Panc1 (cell line): Measurements from ENCODE around the gene SLC39A5. TPM values are rescaled to one million over a fixed set of nuclear protein-coding genes. Genes with fewer than 3 reads are reported as not detected.
A peak's percentile ranks its signal among the peaks of the same experiment; 100 is the strongest.

ENCODE experiments used
- ATAC-seq: fragments of 200-7000 bp; cut with Tn5 transposase; 2 replicates; pipeline ENCODE4 v1.9.1; 2020; ENCODE audit warnings: mild to moderate bottlenecking, moderate library complexity
- BruUV-seq: library from RNA; stranded (reverse); fragments of 400-500 nt; replicated peaks from 2 replicates; lab custom pipeline; 2021; lab: Mats Ljungman, UMichigan
- CTCF ChIA-PET: fragments of 300-600 bp; sonication (Branson Sonifier 250); formaldehyde crosslinking; loops from one replicate; lab custom pipeline; 2022; ENCODE audit warnings: antibody characterized with exemption; lab: Charles Lee
- POLR2A ChIA-PET: fragments of 300-600 bp; sonication (Branson Sonifier 250); formaldehyde crosslinking; loops from one replicate; lab custom pipeline; 2022; ENCODE audit warnings: antibody characterized with exemption; lab: Charles Lee
- DNase-seq: peaks from one replicate; pipeline ENCODE4 v3.0.0-alpha.2; 2010; ENCODE audit warnings: low read depth, low spot score
- H3K27ac ChIP-seq: 2 replicates; pipeline ENCODE4 v1.5.1; 2011; ENCODE audit warnings: mild to moderate bottlenecking, low read length, inconsistent platforms
- H3K27me3 ChIP-seq: fragments of 200-500 bp; sonication (Bioruptor generic); 2 replicates; pipeline ENCODE4 v1.6.0; 2014; ENCODE audit warnings: low read length, inconsistent platforms; ENCODE audit not compliant: control insufficient read depth, insufficient read depth
- H3K36me3 ChIP-seq: fragments of 200-500 bp; sonication (Bioruptor generic); 2 replicates; pipeline ENCODE4 v1.5.1; 2014; ENCODE audit warnings: inconsistent platforms, mild to moderate bottlenecking, low read length, moderate library complexity; ENCODE audit not compliant: control insufficient read depth, insufficient read depth
- H3K4me1 ChIP-seq: 2 replicates; pipeline ENCODE4 v1.5.1; 2011; ENCODE audit warnings: inconsistent platforms, mild to moderate bottlenecking, low read length, moderate library complexity; ENCODE audit not compliant: control insufficient read depth, insufficient read depth
- H3K4me3 ChIP-seq, 2 experiments: 2 replicates each; pipeline ENCODE4 v1.5.1; 2011 to 2012; ENCODE audit warnings: low read depth in 2 of 2, low read length in 2 of 2, mild to moderate bottlenecking in 2 of 2, inconsistent platforms in 1 of 2, moderate library complexity in 1 of 2
- H3K9me3 ChIP-seq: fragments of 200-500 bp; sonication (Bioruptor generic); 2 replicates; pipeline ENCODE4 v1.5.1; 2014; ENCODE audit warnings: low read depth, mild to moderate bottlenecking, inconsistent platforms, low read length, moderate library complexity; ENCODE audit not compliant: control insufficient read depth, insufficient read depth
- POLR2AphosphoS5 ChIP-seq: IDR thresholded peaks from 2 replicates; pipeline ENCODE4 v1.6.1; 2012; ENCODE audit warnings: mild to moderate bottlenecking, low read depth, low read length, moderate library complexity
- SIN3A ChIP-seq: IDR thresholded peaks from 2 replicates; pipeline ENCODE4 v1.6.1; 2012; ENCODE audit warnings: low read depth, mild to moderate bottlenecking, low read length, moderate library complexity, borderline replicate concordance; ENCODE audit not compliant: insufficient read depth
- TCF7L2 ChIP-seq: IDR thresholded peaks from 2 replicates; pipeline ENCODE4 v1.6.1; 2011; ENCODE audit warnings: mild to moderate bottlenecking, low read depth, low read length, inconsistent platforms
- in situ Hi-C: cut with HindIII; loops from 2 replicates; pipeline ENCODE4 v1.10.0; 2016; ENCODE audit warnings: low sequenced_read_pairs, low pct_unique_long_range_greater_than_20kb
- intact Hi-C: fragments of 100-400 bp; cut with micrococcal nuclease; formaldehyde crosslinking; loops from one replicate; pipeline ENCODE4 v1.10.0; 2022; ENCODE audit not compliant: unreplicated experiment
- total RNA-seq: library from RNA; stranded (reverse); gene quantifications from one replicate; pipeline ENCODE4 v1.2.1, GENCODE V29; 2021; ENCODE audit not compliant: unreplicated experiment
- TF ChIP-seq, protein P1 (sequence below): fragments of 450-650 bp; IDR thresholded peaks from 2 replicates; pipeline ENCODE4 v1.5.1; 2017; ENCODE audit warnings: mild to moderate bottlenecking
- TF ChIP-seq, protein P2 (sequence below), 2 experiments: IDR thresholded peaks; 2 replicates each; pipeline ENCODE4 v1.6.1; 2011 to 2012; ENCODE audit warnings: low read depth in 2 of 2, control low read depth in 1 of 2, low read length in 1 of 2, mild to moderate bottlenecking in 1 of 2, moderate library complexity in 1 of 2; ENCODE audit not compliant: insufficient read depth in 1 of 2

The SLC39A5 gene
- total RNA-seq, 1 experiment from 2014 or later, result 0.23 TPM

DNA sequence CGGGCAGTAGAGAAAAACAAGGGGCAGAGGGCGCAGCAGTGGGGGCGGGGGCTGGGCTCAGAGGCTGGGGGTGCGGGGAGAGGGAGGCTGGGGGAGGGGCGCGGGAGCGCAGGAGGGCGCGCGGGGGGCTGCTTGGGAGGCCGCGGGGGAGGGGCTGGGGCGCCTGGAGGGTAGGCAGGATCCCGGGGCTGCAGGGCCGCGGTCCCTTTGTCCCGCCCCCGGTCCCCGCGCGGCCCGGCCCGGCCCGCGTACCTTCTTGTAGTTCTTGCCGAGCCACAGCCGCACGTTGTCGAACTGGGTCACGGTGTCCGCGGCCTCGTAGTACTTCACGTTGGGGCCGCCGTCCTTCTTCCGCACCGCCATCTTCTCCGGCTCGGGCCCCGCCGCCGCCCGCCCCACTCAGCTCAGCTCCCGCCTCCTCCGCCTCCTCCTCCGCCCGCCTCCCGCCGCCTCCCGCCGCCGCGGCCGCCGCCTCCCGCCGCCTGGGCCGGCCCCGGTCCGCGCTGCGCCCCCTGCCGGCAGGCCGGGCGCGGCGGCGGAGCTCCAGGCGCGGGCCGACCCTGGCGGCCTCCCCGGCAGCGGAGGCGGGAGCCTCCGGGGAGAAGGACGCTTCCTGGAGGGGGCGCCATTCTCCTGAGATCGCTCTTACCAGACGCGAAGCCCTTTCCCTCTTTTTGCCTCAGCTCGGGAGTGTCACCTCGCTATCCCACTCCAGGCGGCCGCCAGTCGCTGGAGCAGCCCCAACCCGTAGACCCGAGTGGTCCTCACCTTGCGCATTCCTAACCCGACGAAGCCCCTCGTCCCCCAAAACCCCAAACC lies 40.5 kb upstream of the SLC39A5 start, which contains the start of gene SMARCC2:
Gene SMARCC2, minus strand, starts transcription at position 385 of the 819 bp plus-strand sequence. Its CDS starts 22 bp downstream, at position 363.
- H3K27ac ChIP-seq, result peak within 1 kb of the TSS; percentile 95
- peaks cover 17% of the 10 kb centered on the region for H3K36me3 ChIP-seq
- POLR2A ChIA-PET, result interaction anchor here (0.5 to 0.7 kb wide), 5 partner anchors 33 to 436 kb away, joined by 3 to 8 read pairs (median 3); partner anchors contain the start of genes ESYT1, RNF41 and ZC3H10
- H3K27me3 ChIP-seq, result no peaks in the 10 kb centered on the region
- BruUV-seq, result no TSS peak
- peak; percentile 64 for DNase-seq
- peak within 1 kb of the TSS; percentile 77 to 98 for H3K4me3 ChIP-seq
- intact Hi-C loops, result loop anchor here (1.0 kb wide), 1 partner anchor 70 kb away; no protein-coding TSS in a partner anchor
- peaks cover 12% of the 10 kb centered on the region for H3K4me1 ChIP-seq
- TF ChIP-seq POLR2AphosphoS5 (peak; percentile 57), TCF7L2 (no peak), SIN3A (peak; percentile 89; the same call in 1 of the 2 replicates)
- TF ChIP-seq, protein P1, sequence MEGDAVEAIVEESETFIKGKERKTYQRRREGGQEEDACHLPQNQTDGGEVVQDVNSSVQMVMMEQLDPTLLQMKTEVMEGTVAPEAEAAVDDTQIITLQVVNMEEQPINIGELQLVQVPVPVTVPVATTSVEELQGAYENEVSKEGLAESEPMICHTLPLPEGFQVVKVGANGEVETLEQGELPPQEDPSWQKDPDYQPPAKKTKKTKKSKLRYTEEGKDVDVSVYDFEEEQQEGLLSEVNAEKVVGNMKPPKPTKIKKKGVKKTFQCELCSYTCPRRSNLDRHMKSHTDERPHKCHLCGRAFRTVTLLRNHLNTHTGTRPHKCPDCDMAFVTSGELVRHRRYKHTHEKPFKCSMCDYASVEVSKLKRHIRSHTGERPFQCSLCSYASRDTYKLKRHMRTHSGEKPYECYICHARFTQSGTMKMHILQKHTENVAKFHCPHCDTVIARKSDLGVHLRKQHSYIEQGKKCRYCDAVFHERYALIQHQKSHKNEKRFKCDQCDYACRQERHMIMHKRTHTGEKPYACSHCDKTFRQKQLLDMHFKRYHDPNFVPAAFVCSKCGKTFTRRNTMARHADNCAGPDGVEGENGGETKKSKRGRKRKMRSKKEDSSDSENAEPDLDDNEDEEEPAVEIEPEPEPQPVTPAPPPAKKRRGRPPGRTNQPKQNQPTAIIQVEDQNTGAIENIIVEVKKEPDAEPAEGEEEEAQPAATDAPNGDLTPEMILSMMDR, result peak; percentile 99
- TF ChIP-seq, protein P2, sequence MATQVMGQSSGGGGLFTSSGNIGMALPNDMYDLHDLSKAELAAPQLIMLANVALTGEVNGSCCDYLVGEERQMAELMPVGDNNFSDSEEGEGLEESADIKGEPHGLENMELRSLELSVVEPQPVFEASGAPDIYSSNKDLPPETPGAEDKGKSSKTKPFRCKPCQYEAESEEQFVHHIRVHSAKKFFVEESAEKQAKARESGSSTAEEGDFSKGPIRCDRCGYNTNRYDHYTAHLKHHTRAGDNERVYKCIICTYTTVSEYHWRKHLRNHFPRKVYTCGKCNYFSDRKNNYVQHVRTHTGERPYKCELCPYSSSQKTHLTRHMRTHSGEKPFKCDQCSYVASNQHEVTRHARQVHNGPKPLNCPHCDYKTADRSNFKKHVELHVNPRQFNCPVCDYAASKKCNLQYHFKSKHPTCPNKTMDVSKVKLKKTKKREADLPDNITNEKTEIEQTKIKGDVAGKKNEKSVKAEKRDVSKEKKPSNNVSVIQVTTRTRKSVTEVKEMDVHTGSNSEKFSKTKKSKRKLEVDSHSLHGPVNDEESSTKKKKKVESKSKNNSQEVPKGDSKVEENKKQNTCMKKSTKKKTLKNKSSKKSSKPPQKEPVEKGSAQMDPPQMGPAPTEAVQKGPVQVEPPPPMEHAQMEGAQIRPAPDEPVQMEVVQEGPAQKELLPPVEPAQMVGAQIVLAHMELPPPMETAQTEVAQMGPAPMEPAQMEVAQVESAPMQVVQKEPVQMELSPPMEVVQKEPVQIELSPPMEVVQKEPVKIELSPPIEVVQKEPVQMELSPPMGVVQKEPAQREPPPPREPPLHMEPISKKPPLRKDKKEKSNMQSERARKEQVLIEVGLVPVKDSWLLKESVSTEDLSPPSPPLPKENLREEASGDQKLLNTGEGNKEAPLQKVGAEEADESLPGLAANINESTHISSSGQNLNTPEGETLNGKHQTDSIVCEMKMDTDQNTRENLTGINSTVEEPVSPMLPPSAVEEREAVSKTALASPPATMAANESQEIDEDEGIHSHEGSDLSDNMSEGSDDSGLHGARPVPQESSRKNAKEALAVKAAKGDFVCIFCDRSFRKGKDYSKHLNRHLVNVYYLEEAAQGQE (IDR thresholded peaks at IDR 0.05; ENCODE audit: insufficient read depth in 1 of 2, low read depth in 2 of 2, low read length in 1 of 2), result 0 out of 4 replicates have a peak, but pooled peaks of 1 of the 2 experiments have one; percentile 22
- ATAC-seq, result peak; percentile 91
- in situ Hi-C loops, result no loop called here
- CTCF ChIA-PET, result interaction anchor here (0.5 to 2.0 kb wide), 17 partner anchors 9 to 448 kb away, joined by 3 to 41 read pairs (median 5); partner anchors contain the start of genes RBMS2, RNF41 and ZC3H10
- no peaks in the 10 kb centered on the region for H3K9me3 ChIP-seq

DNA sequence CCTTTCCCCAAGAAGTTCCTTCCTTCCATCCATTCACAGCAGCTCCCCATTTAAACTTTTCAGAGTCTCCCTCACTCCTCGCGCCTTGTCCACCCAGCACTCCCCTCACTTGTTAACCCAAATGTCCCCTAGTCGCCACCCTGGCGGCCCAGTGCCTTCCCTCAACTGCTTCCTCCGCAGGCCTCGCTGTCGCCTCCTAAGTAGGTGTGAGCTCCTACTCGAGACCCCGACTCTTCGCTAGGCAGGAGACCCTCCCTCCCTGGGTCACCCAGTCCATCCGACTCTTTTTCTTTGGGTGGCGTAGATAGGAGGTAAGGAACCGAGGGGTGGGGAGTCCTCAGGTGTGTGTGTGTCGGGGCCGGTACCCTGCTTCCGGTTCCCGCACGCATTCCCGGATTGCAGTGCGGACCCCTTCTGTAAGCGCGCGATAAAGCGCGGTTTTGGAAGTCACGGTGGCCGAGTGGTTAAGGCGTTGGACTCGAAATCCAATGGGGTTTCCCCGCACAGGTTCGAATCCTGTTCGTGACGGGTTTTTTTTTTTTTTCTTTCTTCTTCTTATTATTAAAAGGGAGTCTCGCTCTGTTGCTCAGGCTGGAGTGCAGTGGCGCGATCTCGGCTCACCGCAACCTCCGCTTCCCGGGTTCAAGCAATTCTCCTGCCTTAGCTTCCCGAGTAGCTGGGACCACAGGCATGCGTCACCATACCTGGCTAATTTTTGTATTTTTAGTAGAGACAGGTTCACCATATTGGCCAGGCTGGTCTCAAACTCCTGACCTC lies 39.7 kb upstream of the SLC39A5 start:
- BruUV-seq, result no TSS peak

More for the DNA sequence above, 39.7 kb upstream of the SLC39A5 start:
- CTCF ChIA-PET, result interaction anchor here (0.5 to 2.0 kb wide), 13 partner anchors 10 to 449 kb away, joined by 4 to 41 read pairs (median 6); partner anchors contain the start of genes RBMS2, RNF41 and ZC3H10
- DNase-seq, result peak; percentile 94
- in situ Hi-C loops, result no loop called here
- Histone ChIP-seq H3K27ac (peak overlapping the region; percentile 95), H3K4me1 (peaks cover 12% of the 10 kb centered on the region), H3K27me3 (no peaks in the 10 kb centered on the region), H3K9me3 (no peaks in the 10 kb centered on the region), H3K36me3 (peaks cover 10% of the 10 kb centered on the region), H3K4me3 (peak overlapping the region; percentile 68 to 98)
- intact Hi-C loops, result loop anchor here (1.0 kb wide), 1 partner anchor 71 kb away; no protein-coding TSS in a partner anchor
- TF ChIP-seq, protein P2 (IDR thresholded peaks at IDR 0.05; ENCODE audit: insufficient read depth in 1 of 2, low read depth in 2 of 2, low read length in 1 of 2), result no peak
- TF ChIP-seq POLR2AphosphoS5 (no peak), SIN3A (no peak), TCF7L2 (no peak)
- TF ChIP-seq, protein P1, result no peak
- POLR2A ChIA-PET, result interaction anchor here (0.5 to 0.7 kb wide), 3 partner anchors 32 to 435 kb away, joined by 3 to 9 read pairs (median 8); partner anchors contain the start of gene RNF41
- ATAC-seq, result peak; percentile 82
